Measurements from ENCODE around the gene TCEANC2.

Gene TCEANC2

DNA sequence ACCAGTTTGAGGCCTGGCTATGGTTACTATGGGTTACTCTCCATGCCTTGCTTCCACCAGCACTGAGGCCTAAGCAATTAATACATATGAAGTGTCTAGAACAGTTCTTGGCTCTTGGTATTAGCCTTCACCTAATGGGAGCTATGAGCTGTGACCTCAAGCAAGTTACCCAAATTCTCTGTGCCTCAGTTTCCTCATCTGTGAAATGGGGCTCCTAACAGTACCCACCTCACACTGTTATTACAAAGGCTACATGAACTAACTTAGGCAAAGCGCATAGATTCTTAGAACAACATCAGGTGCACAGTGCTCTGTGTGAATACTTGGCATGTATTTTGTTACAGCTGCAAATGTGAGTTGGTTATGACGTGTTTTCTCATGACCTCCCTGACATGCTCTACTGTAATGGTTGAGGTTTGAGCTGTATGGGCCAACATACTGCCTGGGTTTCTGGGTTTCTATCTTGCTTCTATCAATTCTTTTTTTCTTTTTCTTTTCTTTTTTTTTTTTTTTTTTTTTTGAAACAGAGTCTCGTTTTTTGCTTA is 72.9 kb downstream of the TCEANC2 start:
- H3K27me3 ChIP-seq (ENCODE audit: insufficient read depth, low read length): 0 out of 2 replicates have a peak, but pooled peaks cover 3% of the 10 kb centered on the region
- H3K4me1 ChIP-seq (ENCODE audit: insufficient read depth, low read length, severe bottlenecking): peaks cover 20% of the 10 kb centered on the region
- H3K4me2 ChIP-seq (ENCODE audit: low read length): no peak overlapping the region
- H2AFZ ChIP-seq (ENCODE audit: low read length): no peak overlapping the region
- no peaks in the 10 kb centered on the region for H3K79me2 ChIP-seq (ENCODE audit: insufficient read depth, low read length)
- H3K9ac ChIP-seq (ENCODE audit: low read length): no peak overlapping the region
- TF ChIP-seq EZH2 (IDR thresholded peaks at IDR 0.05; ENCODE audit: borderline replicate concordance, low read length): no peak
- TF ChIP-seq, protein P1, sequence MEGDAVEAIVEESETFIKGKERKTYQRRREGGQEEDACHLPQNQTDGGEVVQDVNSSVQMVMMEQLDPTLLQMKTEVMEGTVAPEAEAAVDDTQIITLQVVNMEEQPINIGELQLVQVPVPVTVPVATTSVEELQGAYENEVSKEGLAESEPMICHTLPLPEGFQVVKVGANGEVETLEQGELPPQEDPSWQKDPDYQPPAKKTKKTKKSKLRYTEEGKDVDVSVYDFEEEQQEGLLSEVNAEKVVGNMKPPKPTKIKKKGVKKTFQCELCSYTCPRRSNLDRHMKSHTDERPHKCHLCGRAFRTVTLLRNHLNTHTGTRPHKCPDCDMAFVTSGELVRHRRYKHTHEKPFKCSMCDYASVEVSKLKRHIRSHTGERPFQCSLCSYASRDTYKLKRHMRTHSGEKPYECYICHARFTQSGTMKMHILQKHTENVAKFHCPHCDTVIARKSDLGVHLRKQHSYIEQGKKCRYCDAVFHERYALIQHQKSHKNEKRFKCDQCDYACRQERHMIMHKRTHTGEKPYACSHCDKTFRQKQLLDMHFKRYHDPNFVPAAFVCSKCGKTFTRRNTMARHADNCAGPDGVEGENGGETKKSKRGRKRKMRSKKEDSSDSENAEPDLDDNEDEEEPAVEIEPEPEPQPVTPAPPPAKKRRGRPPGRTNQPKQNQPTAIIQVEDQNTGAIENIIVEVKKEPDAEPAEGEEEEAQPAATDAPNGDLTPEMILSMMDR (IDR thresholded peaks at IDR 0.05; ENCODE audit: low read length): no peak
- no peaks in the 10 kb centered on the region for H3K9me2 ChIP-seq (ENCODE audit: low read depth, low read length)
- no peaks in the 10 kb centered on the region for H3F3A ChIP-seq (ENCODE audit: insufficient read depth, low read length)
- H3K4me3 ChIP-seq (ENCODE audit: low read depth, low read length, poor library complexity, severe bottlenecking): no peak overlapping the region
- H4K20me1 ChIP-seq (ENCODE audit: insufficient read depth, low read length): no peaks in the 10 kb centered on the region
- H3K27ac ChIP-seq (ENCODE audit: low read depth, low read length, poor library complexity, severe bottlenecking): no peak overlapping the region
- H3K9me3 ChIP-seq (ENCODE audit: low read length): no peaks in the 10 kb centered on the region
- no peaks in the 10 kb centered on the region for H3K36me3 ChIP-seq (ENCODE audit: insufficient read depth, low read length)

DNA sequence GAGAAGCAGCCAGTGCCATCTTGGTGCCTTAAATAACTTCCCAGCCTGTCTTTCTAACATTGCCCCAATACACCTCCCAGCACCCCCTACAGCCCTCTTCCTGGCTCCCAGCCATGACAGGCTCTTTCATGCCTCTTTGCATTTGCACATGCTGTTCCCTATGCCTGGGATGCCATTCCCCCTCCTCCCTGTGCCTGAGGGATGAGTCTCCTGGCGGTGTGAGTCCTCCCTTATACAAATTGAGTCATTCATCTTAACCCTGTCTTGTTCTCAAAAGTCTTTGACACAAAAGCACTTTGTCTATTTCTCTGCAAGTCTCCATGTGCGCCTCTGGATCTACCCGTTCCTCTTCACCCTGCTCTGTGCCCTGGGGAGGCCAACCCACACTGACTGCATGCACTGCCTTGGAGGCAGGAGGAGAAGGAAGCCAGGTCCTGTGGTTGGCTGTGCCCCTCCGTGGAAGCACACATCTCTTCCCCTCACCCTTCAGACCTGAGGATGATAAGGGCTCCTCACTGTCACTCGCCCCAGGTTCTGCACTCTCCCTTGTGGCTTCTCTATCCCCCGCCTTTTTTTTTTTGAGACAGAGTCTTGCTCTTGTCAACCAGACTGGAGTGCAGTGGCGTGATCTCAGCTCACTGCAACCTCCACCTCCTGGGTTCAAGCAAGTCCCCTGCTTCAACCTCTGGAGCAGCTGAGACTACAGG is 74.3 kb downstream of the TCEANC2 start:
- Histone ChIP-seq H3K79me2 (ENCODE audit: insufficient read depth, low read length) (no peaks in the 10 kb centered on the region), H3K4me1 (ENCODE audit: insufficient read depth, low read length, severe bottlenecking) (peaks cover 17% of the 10 kb centered on the region), H3K36me3 (ENCODE audit: insufficient read depth, low read length) (no peaks in the 10 kb centered on the region), H3K4me2 (ENCODE audit: low read length) (no peak overlapping the region), H3F3A (ENCODE audit: insufficient read depth, low read length) (no peaks in the 10 kb centered on the region), H3K27ac (ENCODE audit: low read depth, low read length, poor library complexity, severe bottlenecking) (no peak overlapping the region), H3K9ac (ENCODE audit: low read length) (no peak overlapping the region), H2AFZ (ENCODE audit: low read length) (no peak overlapping the region), H3K27me3 (ENCODE audit: insufficient read depth, low read length) (0 out of 2 replicates have a peak, but pooled peaks cover 3% of the 10 kb centered on the region), H3K4me3 (ENCODE audit: low read depth, low read length, poor library complexity, severe bottlenecking) (no peak overlapping the region), H3K9me3 (ENCODE audit: low read length) (no peaks in the 10 kb centered on the region), H3K9me2 (ENCODE audit: low read depth, low read length) (no peaks in the 10 kb centered on the region), H4K20me1 (ENCODE audit: insufficient read depth, low read length) (no peaks in the 10 kb centered on the region)
- TF ChIP-seq, protein P1 (IDR thresholded peaks at IDR 0.05; ENCODE audit: low read length): no peak
- TF ChIP-seq EZH2 (IDR thresholded peaks at IDR 0.05; ENCODE audit: borderline replicate concordance, low read length): no peak

DNA sequence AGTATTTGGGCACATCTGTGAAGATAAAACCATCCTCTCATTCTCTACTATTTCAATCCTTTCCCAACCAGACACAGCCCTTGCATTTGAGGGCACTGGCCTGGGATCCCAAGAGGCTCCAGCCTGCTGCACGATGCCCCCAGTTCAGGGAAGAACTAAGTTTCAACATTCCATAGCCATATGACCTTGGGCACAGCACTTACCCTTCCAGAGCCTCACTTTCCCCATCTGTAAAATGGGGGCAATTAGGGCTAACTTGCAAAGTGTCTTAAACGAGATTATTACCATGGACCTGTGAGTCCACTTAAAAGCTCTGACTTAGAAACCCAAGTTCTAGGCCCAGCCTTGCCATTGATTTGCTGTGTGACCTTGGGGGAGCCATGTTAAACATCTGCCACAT is 76.5 kb downstream of the TCEANC2 start:
- Histone ChIP-seq H3K79me2 (ENCODE audit: insufficient read depth, low read length) (no peaks in the 10 kb centered on the region), H3K4me1 (ENCODE audit: insufficient read depth, low read length, severe bottlenecking) (peaks cover 3% of the 10 kb centered on the region), H3K9ac (ENCODE audit: low read length) (no peak overlapping the region), H2AFZ (ENCODE audit: low read length) (no peak overlapping the region), H4K20me1 (ENCODE audit: insufficient read depth, low read length) (no peaks in the 10 kb centered on the region), H3K36me3 (ENCODE audit: insufficient read depth, low read length) (no peaks in the 10 kb centered on the region), H3K27ac (ENCODE audit: low read depth, low read length, poor library complexity, severe bottlenecking) (no peak overlapping the region), H3K27me3 (ENCODE audit: insufficient read depth, low read length) (0 out of 2 replicates have a peak, but pooled peaks cover 3% of the 10 kb centered on the region), H3F3A (ENCODE audit: insufficient read depth, low read length) (no peaks in the 10 kb centered on the region), H3K4me2 (ENCODE audit: low read length) (no peak overlapping the region), H3K9me3 (ENCODE audit: low read length) (no peaks in the 10 kb centered on the region), H3K9me2 (ENCODE audit: low read depth, low read length) (no peaks in the 10 kb centered on the region), H3K4me3 (ENCODE audit: low read depth, low read length, poor library complexity, severe bottlenecking) (no peak overlapping the region)
- TF ChIP-seq EZH2 (IDR thresholded peaks at IDR 0.05; ENCODE audit: borderline replicate concordance, low read length): no peak
- TF ChIP-seq, protein P1 (IDR thresholded peaks at IDR 0.05; ENCODE audit: low read length): no peak
